ENCODE data around the gene HOXD8.

Gene HOXD8

GRCh38 chr2:176128982-176129796 lies at the start of gene HOXD8:
Gene HOXD8, plus strand, starts transcription at chr2:176129705. Its CDS starts 662 bp downstream, at chr2:176130367.
- peak; percentile 86 for DNase-seq (ENCODE audit: low spot score)

GRCh38 chr2:176079831-176080539 lies 49.5 kb upstream of the HOXD8 start:
- DNase-seq (ENCODE audit: low spot score): peak; percentile 87

- DNase-seq (ENCODE audit: low spot score): no peak
Measured at GRCh38 chr2:176080540-176081375, 48.7 kb upstream of the HOXD8 start.

GRCh38 chr2:176081376-176081836 lies 48.1 kb upstream of the HOXD8 start:
- DNase-seq (ENCODE audit: low spot score): no peak

GRCh38 chr2:176081837-176082524 lies 47.5 kb upstream of the HOXD8 start:
- no peak for DNase-seq (ENCODE audit: low spot score)

- no peak for DNase-seq (ENCODE audit: low spot score)
Measured at GRCh38 chr2:176082525-176082823, 47.0 kb upstream of the HOXD8 start.

- DNase-seq (ENCODE audit: low spot score): no peak
Measured at GRCh38 chr2:176082824-176083751, 46.4 kb upstream of the HOXD8 start.

GRCh38 chr2:176083796-176084261 lies 45.7 kb upstream of the HOXD8 start, which contains the start of gene EVX2:
Gene EVX2, minus strand, starts transcription at chr2:176083962. Its CDS starts 186 bp downstream, at chr2:176083776.
- no peak for DNase-seq (ENCODE audit: low spot score)

GRCh38 chr2:176084611-176085119 lies 44.8 kb upstream of the HOXD8 start:
- no peak for DNase-seq (ENCODE audit: low spot score)

- DNase-seq (ENCODE audit: low spot score): no peak
Measured at GRCh38 chr2:176085120-176085788, 44.3 kb upstream of the HOXD8 start.

GRCh38 chr2:176085861-176086771 lies 43.4 kb upstream of the HOXD8 start:
- peak; percentile 56 for DNase-seq (ENCODE audit: low spot score)

GRCh38 chr2:176087330-176088047 lies 42.0 kb upstream of the HOXD8 start:
- no peak for DNase-seq (ENCODE audit: low spot score)

GRCh38 chr2:176088048-176088936 lies 41.2 kb upstream of the HOXD8 start:
- peak; percentile 84 for DNase-seq (ENCODE audit: low spot score)

GRCh38 chr2:176088937-176089842 lies 40.3 kb upstream of the HOXD8 start:
- DNase-seq (ENCODE audit: low spot score): no peak

GRCh38 chr2:176089843-176090395 lies 39.6 kb upstream of the HOXD8 start:
- DNase-seq (ENCODE audit: low spot score): no peak

- no peak for DNase-seq (ENCODE audit: low spot score)
Measured at GRCh38 chr2:176090862-176091261, 38.6 kb upstream of the HOXD8 start.
